Measurements from ENCODE around the gene KRTAP10-3.

- TF ChIP-seq, protein P1, sequence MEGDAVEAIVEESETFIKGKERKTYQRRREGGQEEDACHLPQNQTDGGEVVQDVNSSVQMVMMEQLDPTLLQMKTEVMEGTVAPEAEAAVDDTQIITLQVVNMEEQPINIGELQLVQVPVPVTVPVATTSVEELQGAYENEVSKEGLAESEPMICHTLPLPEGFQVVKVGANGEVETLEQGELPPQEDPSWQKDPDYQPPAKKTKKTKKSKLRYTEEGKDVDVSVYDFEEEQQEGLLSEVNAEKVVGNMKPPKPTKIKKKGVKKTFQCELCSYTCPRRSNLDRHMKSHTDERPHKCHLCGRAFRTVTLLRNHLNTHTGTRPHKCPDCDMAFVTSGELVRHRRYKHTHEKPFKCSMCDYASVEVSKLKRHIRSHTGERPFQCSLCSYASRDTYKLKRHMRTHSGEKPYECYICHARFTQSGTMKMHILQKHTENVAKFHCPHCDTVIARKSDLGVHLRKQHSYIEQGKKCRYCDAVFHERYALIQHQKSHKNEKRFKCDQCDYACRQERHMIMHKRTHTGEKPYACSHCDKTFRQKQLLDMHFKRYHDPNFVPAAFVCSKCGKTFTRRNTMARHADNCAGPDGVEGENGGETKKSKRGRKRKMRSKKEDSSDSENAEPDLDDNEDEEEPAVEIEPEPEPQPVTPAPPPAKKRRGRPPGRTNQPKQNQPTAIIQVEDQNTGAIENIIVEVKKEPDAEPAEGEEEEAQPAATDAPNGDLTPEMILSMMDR (conservative IDR thresholded peaks at IDR 0.05; ENCODE audit: low read depth, low read length) = no peak
- TF ChIP-seq EZH2 (IDR thresholded peaks at IDR 0.05; ENCODE audit: low read length, unreplicated experiment) (no peak), EZH2phosphoT487 (IDR thresholded peaks at IDR 0.05; ENCODE audit: borderline replicate concordance, low read length) (no peak)
Measured at GRCh38 chr21:44582055-44582454, 23.5 kb upstream of the KRTAP10-3 start.

Measured in PC-3 (cell line).